Activated CD8-positive, alpha-beta memory T cell treated with anti-CD3 and anti-CD28 coated beads, Interleukin-2, amount 50 U/mL, for 4 hours (primary cell): ENCODE results near the gene EBF4.
"Not testable (repeated sequence)": the region's sequence is repeated elsewhere in the genome, so short reads cannot be mapped to it uniquely, and the experiment has no call there.

Source experiments
- DNase-seq: peaks from one replicate; pipeline ENCODE4 v3.0.0-alpha.2; 2020

EBF4 gene

GRCh38 chr20:2798095-2798805, 105.7 kb downstream of the EBF4 start:
- no peak for DNase-seq

GRCh38 chr20:2798814-2799213, 106.2 kb downstream of the EBF4 start:
- DNase-seq, result no peak

- DNase-seq, result no peak
Measured at GRCh38 chr20:2799271-2799670, 106.7 kb downstream of the EBF4 start.

GRCh38 chr20:2799688-2800520, 107.3 kb downstream of the EBF4 start:
- no peak for DNase-seq

- no peak for DNase-seq
Measured at GRCh38 chr20:2800521-2801285, 108.1 kb downstream of the EBF4 start, which contains the start of gene CPXM1. TSS of gene CPXM1 (minus strand) at chr20:2800627. CDS start at chr20:2800572, 55 bp downstream.

GRCh38 chr20:2801286-2801728, 108.7 kb downstream of the EBF4 start:
- no peak for DNase-seq

- no peak for DNase-seq
Measured at GRCh38 chr20:2804041-2804828, 111.7 kb downstream of the EBF4 start.

GRCh38 chr20:2804852-2805688, 112.5 kb downstream of the EBF4 start:
- DNase-seq, result no peak

GRCh38 chr20:2805689-2806350, 113.2 kb downstream of the EBF4 start:
- no peak for DNase-seq

- DNase-seq, result no peak
Measured at GRCh38 chr20:2806351-2806701, 113.7 kb downstream of the EBF4 start.

GRCh38 chr20:2807019-2807418, 114.4 kb downstream of the EBF4 start:
- DNase-seq, result no peak

- not testable (repeated sequence) for DNase-seq
Measured at GRCh38 chr20:2807929-2808328, 115.3 kb downstream of the EBF4 start.

- DNase-seq, result no peak
Measured at GRCh38 chr20:2809690-2810089, 117.1 kb downstream of the EBF4 start.
